SHP77 treated with DMSO at 0.1 percent for 48 hours (cell line): Measurements from ENCODE around the gene CCL19.

Source experiments
- DNase-seq: peaks from one replicate; lab custom pipeline; 2025; lab: John Stamatoyannopoulos, UW

CCL19 gene

GRCh38 chr9:34662526-34663302 is 28.4 kb downstream of the CCL19 start, which contains the start of gene CCL27:
TSS of gene CCL27 (minus strand) at chr9:34662657. CDS start at chr9:34662633, 24 bp downstream.
- no peak for DNase-seq

- DNase-seq, result no peak
Measured at GRCh38 chr9:34659592-34660253, 31.4 kb downstream of the CCL19 start.

GRCh38 chr9:34658461-34658860 is 32.6 kb downstream of the CCL19 start:
- DNase-seq, result no peak

GRCh38 chr9:34656992-34657391 is 34.1 kb downstream of the CCL19 start:
- no peak for DNase-seq

- no peak for DNase-seq
Measured at GRCh38 chr9:34655394-34655793, 35.7 kb downstream of the CCL19 start.

GRCh38 chr9:34654323-34655051 is 36.6 kb downstream of the CCL19 start:
- DNase-seq, result no peak

GRCh38 chr9:34653151-34654072 is 37.7 kb downstream of the CCL19 start:
- DNase-seq, result no peak

- DNase-seq, result no peak
Measured at GRCh38 chr9:34652602-34653000, 38.5 kb downstream of the CCL19 start.

GRCh38 chr9:34651876-34652601 is 39.0 kb downstream of the CCL19 start, which contains the start of gene IL11RA:
TSS of gene IL11RA (plus strand) at chr9:34652185. CDS start at chr9:34655218, 3,033 bp downstream.
- DNase-seq, result no peak

- no peak for DNase-seq
Measured at GRCh38 chr9:34651321-34651720, 39.8 kb downstream of the CCL19 start.

GRCh38 chr9:34650816-34651215 is 40.3 kb downstream of the CCL19 start:
- DNase-seq, result no peak

GRCh38 chr9:34648673-34649072 is 42.4 kb downstream of the CCL19 start:
- no peak for DNase-seq

GRCh38 chr9:34647651-34648050 is 43.4 kb downstream of the CCL19 start:
- DNase-seq, result no peak

GRCh38 chr9:34647084-34647403 is 44.0 kb downstream of the CCL19 start:
- DNase-seq, result no peak

GRCh38 chr9:34646211-34647083 is 44.6 kb downstream of the CCL19 start, which contains the start of gene GALT:
TSS of gene GALT (plus strand) at chr9:34646675. CDS start at chr9:34646705, 30 bp downstream.
- peak; percentile 29 for DNase-seq

GRCh38 chr9:34644766-34645314 is 46.2 kb downstream of the CCL19 start:
- no peak for DNase-seq

- DNase-seq, result no peak
Measured at GRCh38 chr9:34642679-34643078, 48.4 kb downstream of the CCL19 start.
